Measurements from ENCODE around the gene MBD3L5. TPM values are rescaled to one million over a fixed set of nuclear protein-coding genes. Genes with fewer than 3 reads are reported as not detected.
"Not testable (repeated sequence)": the region's sequence is repeated elsewhere in the genome, so short reads cannot be mapped to it uniquely, and the experiment has no call there.

The MBD3L5 gene
- total RNA-seq, result not detected

DNA sequence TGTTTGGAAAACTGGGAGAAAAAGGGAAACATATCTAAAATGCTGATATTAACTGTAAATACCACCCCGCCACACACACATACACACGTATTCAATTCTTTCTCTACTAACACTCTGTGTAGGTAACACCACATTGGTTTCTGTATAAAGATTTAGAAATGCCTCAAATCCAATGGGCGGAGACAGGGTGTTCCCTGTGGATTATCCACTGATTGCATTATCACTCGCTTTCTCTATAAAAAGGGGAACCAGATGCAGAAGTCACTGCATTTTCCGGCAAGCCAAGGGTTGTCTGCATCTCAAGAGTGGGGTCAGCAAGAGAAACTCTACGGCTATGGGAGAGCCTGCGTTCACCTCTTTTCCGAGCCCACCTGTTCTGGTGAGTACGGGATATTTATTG is at the start of gene MBD3L5:
MBD3L5 (plus strand) TSS at position 301 of the 400 bp plus-strand sequence; CDS start at position 335, 34 bp downstream.
- not testable (repeated sequence) for ATAC-seq; H3K27me3 Mint-ChIP-seq (ENCODE audit: low read depth); H3K9me3 Mint-ChIP-seq; H3K36me3 Mint-ChIP-seq (ENCODE audit: insufficient read depth); H3K4me1 Mint-ChIP-seq (ENCODE audit: low read depth); H3K4me3 Mint-ChIP-seq; DNase-seq

DNA sequence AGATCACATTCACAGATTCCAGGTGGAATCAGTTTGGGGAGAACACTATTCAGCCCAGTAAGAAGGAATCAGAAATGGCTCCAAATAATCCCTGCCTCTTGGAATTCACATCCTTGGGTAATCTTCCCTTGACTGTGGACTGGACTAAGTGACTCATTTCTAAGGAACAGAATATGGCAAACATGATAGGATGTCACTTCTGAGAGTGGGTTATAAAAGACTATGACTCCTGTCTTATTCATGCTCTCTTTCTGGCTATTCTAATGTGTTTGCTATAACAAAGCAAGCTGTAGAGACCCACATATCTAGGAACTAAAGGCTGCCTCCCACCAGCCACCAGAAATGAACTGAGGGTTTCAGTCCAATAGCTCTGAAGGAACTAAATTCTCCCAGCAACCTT is 46.9 kb upstream of the MBD3L5 start:
- Mint-ChIP-seq H3K4me3 (no peak overlapping the region), H3K4me1 (ENCODE audit: low read depth) (no peaks in the 10 kb centered on the region), H3K9me3 (peaks cover 26% of the 10 kb centered on the region), H3K36me3 (ENCODE audit: insufficient read depth) (peaks cover 26% of the 10 kb centered on the region), H3K27me3 (ENCODE audit: low read depth) (no peaks in the 10 kb centered on the region)
- ATAC-seq (peak in 1 of 2 donors; percentile 21), DNase-seq (no peak)

DNA sequence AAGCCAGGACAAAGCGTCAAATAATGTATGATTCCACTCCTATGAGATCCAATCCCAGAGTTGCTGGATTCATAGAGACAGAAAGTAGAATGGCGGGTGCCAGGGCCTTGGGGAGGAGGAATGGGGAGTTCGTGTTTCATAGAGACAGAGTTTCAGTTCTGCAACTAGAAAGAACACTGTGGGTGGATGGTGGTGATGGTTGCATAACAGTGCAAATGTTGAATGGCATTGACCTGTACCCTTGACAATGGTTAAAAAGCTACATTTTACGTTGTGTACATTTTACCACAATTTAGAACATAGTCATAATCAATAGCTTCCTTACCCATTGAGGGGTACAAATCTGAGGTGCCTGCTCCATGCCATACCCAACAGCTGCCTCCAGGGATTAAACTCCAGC is 42.5 kb upstream of the MBD3L5 start:
- peaks cover 20% of the 10 kb centered on the region for H3K36me3 Mint-ChIP-seq (ENCODE audit: insufficient read depth)
- H3K4me1 Mint-ChIP-seq (ENCODE audit: low read depth), result no peaks in the 10 kb centered on the region
- no peak for ATAC-seq
- H3K27me3 Mint-ChIP-seq (ENCODE audit: low read depth), result no peaks in the 10 kb centered on the region
- peaks cover 26% of the 10 kb centered on the region for H3K9me3 Mint-ChIP-seq
- H3K4me3 Mint-ChIP-seq, result no peak overlapping the region
- no peak for DNase-seq

DNA sequence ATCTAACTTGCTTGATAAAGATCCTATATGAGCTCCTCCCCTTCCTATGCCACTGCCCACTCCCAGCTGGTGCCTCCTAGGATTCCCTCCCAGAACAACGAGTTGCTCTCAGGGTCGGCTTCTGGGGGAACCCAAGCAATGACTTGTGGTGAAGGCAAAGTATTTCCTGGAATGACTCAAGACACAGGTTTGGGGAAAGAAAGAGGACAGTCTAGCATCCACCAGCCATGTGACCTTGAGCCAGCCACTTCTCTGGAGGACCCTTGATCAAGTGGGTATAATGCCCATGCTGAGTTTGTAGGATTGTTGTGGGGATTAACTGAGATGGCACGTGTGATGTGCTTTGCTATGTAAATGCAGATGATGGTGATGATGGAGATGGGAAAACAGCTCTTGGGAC is 42.1 kb upstream of the MBD3L5 start:
- DNase-seq (no peak), ATAC-seq (no peak)
- H3K27me3 Mint-ChIP-seq (ENCODE audit: low read depth), result no peaks in the 10 kb centered on the region
- H3K9me3 Mint-ChIP-seq, result peaks cover 23% of the 10 kb centered on the region
- H3K36me3 Mint-ChIP-seq (ENCODE audit: insufficient read depth), result peaks cover 18% of the 10 kb centered on the region
- H3K4me1 Mint-ChIP-seq (ENCODE audit: low read depth), result no peaks in the 10 kb centered on the region
- no peak overlapping the region for H3K4me3 Mint-ChIP-seq

DNA sequence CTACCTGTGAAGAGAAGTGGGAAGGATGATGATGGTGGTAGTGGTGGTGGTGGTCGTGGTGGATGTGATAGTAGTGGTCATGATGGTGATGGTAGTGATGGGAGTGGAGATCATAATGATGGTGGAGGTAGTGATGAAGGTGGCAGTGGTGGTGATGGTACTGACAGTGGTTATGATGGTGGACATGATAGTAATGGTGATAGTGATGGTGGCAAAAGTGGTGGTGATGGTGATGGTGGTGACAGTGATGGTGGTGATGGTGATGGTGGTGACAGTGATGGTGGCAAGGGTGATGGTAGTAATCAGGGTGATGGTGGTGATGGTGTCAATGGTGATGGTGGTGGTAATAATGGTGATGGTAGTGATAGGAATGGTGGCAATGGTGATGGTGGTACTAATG is 35.3 kb upstream of the MBD3L5 start:
- ATAC-seq, result no peak
- DNase-seq, result no peak
- peaks cover 9% of the 10 kb centered on the region for H3K9me3 Mint-ChIP-seq
- peaks cover 15% of the 10 kb centered on the region for H3K4me1 Mint-ChIP-seq (ENCODE audit: low read depth)
- no peaks in the 10 kb centered on the region for H3K27me3 Mint-ChIP-seq (ENCODE audit: low read depth)
- H3K4me3 Mint-ChIP-seq, result no peak overlapping the region
- peaks cover 7% of the 10 kb centered on the region for H3K36me3 Mint-ChIP-seq (ENCODE audit: insufficient read depth)

DNA sequence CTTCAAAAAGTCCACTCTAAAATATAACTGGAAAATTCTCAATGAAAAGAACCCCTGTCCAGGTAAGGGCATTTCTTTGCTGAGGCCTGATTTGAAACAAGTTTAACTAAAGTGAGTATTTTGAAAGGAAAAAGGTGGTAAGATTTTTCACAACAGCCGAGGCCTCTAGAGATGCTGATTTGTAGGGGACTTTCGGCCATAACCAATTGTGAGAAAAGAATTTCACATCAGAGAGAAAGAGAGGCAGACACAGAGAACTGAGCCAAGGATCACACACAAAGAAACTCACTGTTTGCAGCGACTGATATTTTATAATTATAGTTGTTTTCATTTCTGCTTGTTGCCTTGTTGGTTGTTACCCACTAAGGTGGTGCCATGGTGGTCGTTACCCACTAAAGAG is 33.6 kb upstream of the MBD3L5 start:
- Mint-ChIP-seq H3K9me3 (peaks cover 9% of the 10 kb centered on the region), H3K4me1 (ENCODE audit: low read depth) (peaks cover 19% of the 10 kb centered on the region), H3K27me3 (ENCODE audit: low read depth) (no peaks in the 10 kb centered on the region), H3K36me3 (ENCODE audit: insufficient read depth) (peaks cover 7% of the 10 kb centered on the region), H3K4me3 (peak overlapping the region; percentile 68)
- no peak for DNase-seq
- ATAC-seq, result no peak

DNA sequence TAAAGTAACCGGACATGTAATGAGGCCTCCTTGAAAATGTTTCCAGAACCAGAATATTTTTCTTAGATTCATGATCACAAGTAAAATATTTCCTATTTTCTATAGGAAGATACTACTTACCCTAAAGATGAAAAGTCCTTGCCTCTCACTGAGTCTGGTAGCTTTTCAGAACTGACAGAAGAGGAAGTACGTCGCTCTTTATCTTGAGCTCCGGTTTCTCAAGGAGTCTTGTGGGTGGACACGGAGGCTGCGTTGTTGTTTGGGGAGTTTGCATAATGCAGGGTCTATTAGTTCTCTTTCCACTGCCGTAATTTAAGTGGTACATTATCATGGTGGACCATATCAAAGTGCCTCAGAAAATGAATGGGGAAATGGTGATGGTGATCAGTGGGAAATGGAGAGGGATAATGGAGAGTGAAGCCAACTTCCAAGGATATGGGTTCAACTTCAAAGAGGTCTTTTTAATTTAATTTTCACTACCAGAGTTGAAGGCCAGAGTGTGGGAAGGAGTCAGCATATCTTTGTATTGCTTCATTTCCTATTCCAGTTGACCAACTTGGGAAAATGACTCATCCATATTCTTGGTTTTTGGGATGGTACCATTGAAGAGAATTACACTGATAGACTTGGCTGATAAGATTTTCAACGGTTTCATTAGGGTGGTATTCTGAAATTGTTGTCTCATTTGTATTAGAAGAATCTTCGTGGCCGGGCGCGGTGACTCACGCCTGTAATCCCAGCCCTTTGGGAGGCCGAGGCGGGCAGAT is 32.5 kb upstream of the MBD3L5 start:
- H3K36me3 Mint-ChIP-seq (ENCODE audit: insufficient read depth), result peaks cover 7% of the 10 kb centered on the region
- H3K27me3 Mint-ChIP-seq (ENCODE audit: low read depth), result no peaks in the 10 kb centered on the region
- H3K4me1 Mint-ChIP-seq (ENCODE audit: low read depth), result peaks cover 19% of the 10 kb centered on the region
- H3K9me3 Mint-ChIP-seq, result peaks cover 9% of the 10 kb centered on the region
- H3K4me3 Mint-ChIP-seq, result peak overlapping the region; percentile 68
- DNase-seq (no peak), ATAC-seq (no peak)

DNA sequence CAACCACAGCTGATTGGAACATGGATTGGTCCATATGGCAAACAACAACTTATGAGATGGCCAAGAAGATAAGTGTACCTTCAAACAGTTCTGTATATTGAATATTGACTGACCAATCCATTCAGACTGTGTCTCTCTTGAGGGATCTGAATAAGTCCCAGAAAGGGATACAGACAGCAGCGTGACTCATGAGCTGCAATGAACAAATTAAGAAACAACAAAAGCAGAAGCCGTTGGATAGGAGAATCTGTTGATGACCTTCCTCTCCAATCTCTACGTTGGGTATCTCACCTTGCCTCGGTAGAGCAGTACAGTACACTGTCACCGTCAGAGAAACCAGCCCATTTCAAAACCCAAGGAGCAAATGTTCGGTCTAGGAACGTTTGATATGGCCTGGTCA is 30.4 kb upstream of the MBD3L5 start:
- H3K9me3 Mint-ChIP-seq, result peaks cover 6% of the 10 kb centered on the region
- peaks cover 21% of the 10 kb centered on the region for H3K4me1 Mint-ChIP-seq (ENCODE audit: low read depth)
- no peak overlapping the region for H3K4me3 Mint-ChIP-seq
- DNase-seq (no peak), ATAC-seq (no peak)
- H3K27me3 Mint-ChIP-seq (ENCODE audit: low read depth), result no peaks in the 10 kb centered on the region
- peaks cover 6% of the 10 kb centered on the region for H3K36me3 Mint-ChIP-seq (ENCODE audit: insufficient read depth)

DNA sequence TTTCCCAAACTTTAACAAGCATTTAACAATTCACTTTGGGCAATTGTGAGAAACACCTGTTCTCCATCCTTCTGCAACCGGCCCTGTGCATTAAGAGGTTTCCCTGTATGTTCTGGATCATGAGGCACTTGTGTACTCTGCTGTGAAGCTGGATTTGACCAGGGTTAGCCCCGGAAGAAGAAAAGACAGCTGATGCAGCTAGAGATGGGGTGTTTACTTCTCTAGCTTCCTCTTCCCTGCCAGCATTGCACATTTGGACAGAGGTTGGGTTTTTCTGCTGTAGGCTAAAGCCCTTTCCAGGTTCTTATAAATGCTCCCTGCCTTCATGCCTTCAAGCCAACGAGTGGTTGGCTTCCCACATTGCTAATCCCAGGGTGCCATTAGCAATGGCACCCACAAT is 30.0 kb upstream of the MBD3L5 start:
- Mint-ChIP-seq H3K9me3 (peaks cover 2% of the 10 kb centered on the region), H3K4me3 (no peak overlapping the region), H3K27me3 (ENCODE audit: low read depth) (no peaks in the 10 kb centered on the region), H3K4me1 (ENCODE audit: low read depth) (peaks cover 20% of the 10 kb centered on the region), H3K36me3 (ENCODE audit: insufficient read depth) (peaks cover 2% of the 10 kb centered on the region)
- no peak for ATAC-seq
- DNase-seq, result no peak

DNA sequence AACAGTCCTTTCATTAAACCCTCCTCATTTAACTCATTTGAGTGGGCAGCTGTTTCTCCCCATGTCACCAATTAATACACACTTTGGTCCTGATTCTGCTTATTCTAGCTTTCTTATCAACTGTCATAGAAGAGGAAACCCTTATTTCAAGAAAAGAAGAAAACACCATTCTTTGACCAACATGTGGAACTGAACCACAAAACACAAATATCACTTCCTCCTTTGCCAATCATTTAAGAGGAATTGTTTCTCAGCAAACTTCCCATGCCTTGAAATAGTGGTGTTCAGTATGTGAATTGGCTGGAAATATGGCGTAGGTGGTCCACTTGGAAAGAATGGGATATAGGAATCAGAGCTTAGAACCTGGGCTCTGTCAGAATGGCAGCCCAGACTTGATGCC is 29.6 kb upstream of the MBD3L5 start:
- no peaks in the 10 kb centered on the region for H3K27me3 Mint-ChIP-seq (ENCODE audit: low read depth)
- no peaks in the 10 kb centered on the region for H3K9me3 Mint-ChIP-seq
- no peaks in the 10 kb centered on the region for H3K36me3 Mint-ChIP-seq (ENCODE audit: insufficient read depth)
- DNase-seq, result no peak
- no peak overlapping the region for H3K4me3 Mint-ChIP-seq
- peaks cover 19% of the 10 kb centered on the region for H3K4me1 Mint-ChIP-seq (ENCODE audit: low read depth)
- no peak for ATAC-seq

DNA sequence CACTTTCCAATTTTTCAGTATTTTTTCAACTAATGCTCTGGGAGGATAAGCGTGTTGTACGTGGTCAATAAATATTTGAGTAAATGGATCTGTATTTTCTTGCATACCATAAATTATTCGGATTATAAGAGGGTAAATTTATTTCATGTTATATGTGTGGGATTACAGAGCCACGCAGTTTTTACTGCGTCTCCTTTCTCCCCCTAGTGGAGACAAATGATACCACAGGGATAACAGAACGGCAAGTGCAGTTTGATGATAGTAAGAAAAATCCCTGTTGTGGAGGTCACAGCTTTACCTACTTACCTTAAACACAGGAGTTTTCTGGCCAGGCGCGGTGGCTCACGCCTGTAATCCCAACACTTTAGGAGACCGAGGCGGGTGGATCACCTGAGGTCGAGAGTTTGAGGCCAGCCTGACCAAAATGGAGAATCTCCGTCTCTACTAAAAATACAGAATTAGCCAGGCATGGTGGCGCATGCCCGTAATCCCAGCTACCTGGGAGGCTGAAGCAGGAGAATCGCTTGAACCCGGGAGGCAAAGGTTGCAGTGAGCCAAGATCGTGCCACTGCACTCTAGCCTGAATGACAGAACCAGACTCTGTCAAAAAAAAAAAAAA is 26.0 kb upstream of the MBD3L5 start:
- no peaks in the 10 kb centered on the region for H3K9me3 Mint-ChIP-seq
- no peaks in the 10 kb centered on the region for H3K36me3 Mint-ChIP-seq (ENCODE audit: insufficient read depth)
- DNase-seq, result no peak
- H3K4me1 Mint-ChIP-seq (ENCODE audit: low read depth), result peaks cover 36% of the 10 kb centered on the region
- H3K27me3 Mint-ChIP-seq (ENCODE audit: low read depth), result no peaks in the 10 kb centered on the region
- H3K4me3 Mint-ChIP-seq, result no peak overlapping the region
- no peak for ATAC-seq

DNA sequence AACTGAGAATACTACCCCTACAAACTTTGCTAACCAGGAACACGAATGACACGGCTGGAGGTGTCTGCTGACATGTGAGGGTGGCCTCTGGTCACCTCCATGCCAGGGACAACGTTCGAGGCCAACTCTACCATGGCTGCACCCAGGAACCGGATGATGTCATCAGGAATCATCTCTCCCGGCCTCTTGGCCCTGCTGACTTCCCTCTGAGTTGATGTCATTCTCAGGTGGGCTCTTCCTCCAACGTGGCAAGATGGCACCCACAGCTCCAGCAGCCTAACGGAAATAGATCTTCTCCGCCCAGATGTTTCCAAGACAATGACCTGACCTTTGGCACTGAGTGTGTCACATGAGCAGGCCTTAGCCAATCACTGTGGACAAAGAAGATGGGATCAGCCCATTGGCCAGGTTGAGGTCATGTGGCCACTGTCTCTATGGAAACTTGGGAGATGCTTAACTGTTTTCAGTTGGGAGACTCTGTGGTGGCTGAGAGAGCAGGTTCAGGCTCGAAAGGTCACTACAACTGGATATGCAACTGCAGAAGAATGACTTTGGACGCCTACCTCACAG is 24.2 kb upstream of the MBD3L5 start:
- H3K4me3 Mint-ChIP-seq, result no peak overlapping the region
- H3K36me3 Mint-ChIP-seq (ENCODE audit: insufficient read depth), result no peaks in the 10 kb centered on the region
- H3K4me1 Mint-ChIP-seq (ENCODE audit: low read depth), result peaks cover 46% of the 10 kb centered on the region
- no peaks in the 10 kb centered on the region for H3K27me3 Mint-ChIP-seq (ENCODE audit: low read depth)
- no peak for DNase-seq
- no peak for ATAC-seq
- H3K9me3 Mint-ChIP-seq, result peaks cover 3% of the 10 kb centered on the region

DNA sequence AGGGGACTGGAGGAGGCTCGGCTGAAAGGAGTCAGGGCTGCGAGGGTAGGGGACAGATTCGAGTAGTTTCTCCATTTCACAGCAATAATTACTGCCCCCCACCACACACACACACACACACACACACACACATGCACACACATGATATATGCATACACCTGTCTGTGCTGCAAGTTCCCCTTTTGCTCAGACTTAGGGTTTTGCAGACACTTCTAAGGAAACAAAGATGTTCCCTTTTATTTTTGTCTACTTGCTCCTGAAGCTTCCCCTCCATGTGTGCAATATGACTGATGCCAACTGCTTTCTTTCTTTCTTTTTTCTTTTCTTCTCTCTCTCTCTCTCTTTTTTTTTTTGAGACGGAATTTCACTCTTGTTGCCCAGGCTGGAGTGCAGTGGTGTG is 22.5 kb upstream of the MBD3L5 start:
- Mint-ChIP-seq H3K27me3 (ENCODE audit: low read depth) (no peaks in the 10 kb centered on the region), H3K4me1 (ENCODE audit: low read depth) (peaks cover 50% of the 10 kb centered on the region), H3K4me3 (no peak overlapping the region), H3K36me3 (ENCODE audit: insufficient read depth) (no peaks in the 10 kb centered on the region), H3K9me3 (peaks cover 5% of the 10 kb centered on the region)
- no peak for DNase-seq
- no peak for ATAC-seq

DNA sequence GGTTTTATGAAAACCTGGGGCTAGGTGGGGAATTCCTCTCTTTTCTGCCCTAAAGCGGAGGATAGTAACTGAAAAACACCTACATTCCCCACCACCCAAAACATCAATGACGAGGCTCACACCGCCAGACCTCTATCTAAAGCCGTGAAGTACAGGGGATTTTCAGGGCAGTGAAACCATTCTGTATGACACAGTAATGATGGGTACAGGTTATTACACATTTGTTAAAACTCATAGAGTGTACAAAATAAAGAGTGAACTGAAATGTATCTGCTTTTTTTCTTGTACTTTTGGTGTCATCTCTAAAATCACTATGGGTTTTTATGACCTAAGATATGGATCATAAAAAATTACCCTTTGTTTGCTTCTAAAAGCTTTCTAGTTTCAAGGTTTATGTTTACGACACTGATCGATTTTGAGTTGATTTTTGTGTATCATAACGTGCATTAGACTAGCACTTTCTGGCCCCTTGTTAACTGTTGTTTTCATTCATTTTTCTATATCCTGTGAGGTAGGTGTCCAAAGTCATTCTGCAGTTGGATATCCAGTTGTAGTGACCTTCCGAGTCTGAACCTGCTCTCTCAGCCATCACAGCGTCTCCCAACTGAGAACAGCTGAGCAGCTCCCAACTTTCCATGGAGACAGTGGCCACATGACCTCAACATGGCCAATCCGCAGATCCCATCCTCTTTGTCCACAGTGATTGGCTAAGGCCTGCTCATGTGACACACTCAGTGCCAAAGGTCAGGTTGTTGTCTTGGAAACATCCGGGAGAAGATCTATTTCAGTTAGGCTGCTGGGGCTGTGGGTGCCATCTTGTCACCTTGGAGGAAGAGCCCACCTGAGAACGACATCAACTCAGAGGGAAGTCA is 19.4 kb upstream of the MBD3L5 start:
- H3K4me1 Mint-ChIP-seq (ENCODE audit: low read depth), result peaks cover 56% of the 10 kb centered on the region
- peaks cover 5% of the 10 kb centered on the region for H3K9me3 Mint-ChIP-seq

More for the DNA sequence above, 19.4 kb upstream of the MBD3L5 start:
- H3K27me3 Mint-ChIP-seq (ENCODE audit: low read depth), result no peaks in the 10 kb centered on the region
- no peak overlapping the region for H3K4me3 Mint-ChIP-seq
- DNase-seq (no peak), ATAC-seq (peak; percentile 90)
- H3K36me3 Mint-ChIP-seq (ENCODE audit: insufficient read depth), result no peaks in the 10 kb centered on the region
